GM23338 (cell line): ENCODE data around the gene S100A5. TPM values are rescaled to one million over a fixed set of nuclear protein-coding genes. Genes with fewer than 3 reads are reported as not detected.
"Not testable (repeated sequence)": the region's sequence is repeated elsewhere in the genome, so short reads cannot be mapped to it uniquely, and the experiment has no call there.

Experiments
- ATAC-seq: fragments of 200-7000 bp; cut with Tn5 transposase; 3 replicates; pipeline ENCODE4 v1.9.1; 2020
- DNase-seq: peaks from one replicate; pipeline ENCODE4 v3.0.0-alpha.2; 2015; ENCODE audit warnings: low spot score
- H2AFZ ChIP-seq: fragments of 200-600 bp; sonication (generic); 2 replicates; pipeline ENCODE4 v1.8.0; 2016; ENCODE audit warnings: antibody characterized with exemption, mild to moderate bottlenecking, moderate library complexity
- H3F3A ChIP-seq: fragments of 200-600 bp; sonication (generic); replicated peaks from 2 replicates; pipeline ENCODE4 v1.8.0; 2017; ENCODE audit warnings: antibody characterized with exemption, mixed run types, low read depth
- H3K27ac ChIP-seq: fragments of 200-600 bp; sonication (generic); 2 replicates; pipeline ENCODE4 v1.6.1; 2016; ENCODE audit warnings: low read depth
- H3K27me3 ChIP-seq: fragments of 200-600 bp; sonication (generic); 2 replicates; pipeline ENCODE4 v1.8.0; 2016; ENCODE audit warnings: mild to moderate bottlenecking, mixed run types, moderate library complexity; ENCODE audit not compliant: insufficient read depth
- H3K36me3 ChIP-seq: fragments of 200-600 bp; sonication (generic); 2 replicates; pipeline ENCODE4 v1.8.0; 2016; ENCODE audit warnings: mild to moderate bottlenecking; ENCODE audit not compliant: insufficient read depth
- H3K4me1 ChIP-seq: fragments of 200-600 bp; sonication (generic); 2 replicates; pipeline ENCODE4 v1.8.0; 2016; ENCODE audit warnings: mild to moderate bottlenecking, moderate library complexity; ENCODE audit not compliant: insufficient read depth
- H3K4me2 ChIP-seq: fragments of 200-600 bp; sonication (generic); 2 replicates; pipeline ENCODE4 v1.7.1; 2017; ENCODE audit warnings: mixed run types
- H3K4me3 ChIP-seq: fragments of 200-600 bp; sonication (generic); 2 replicates; pipeline ENCODE4 v1.6.1; 2016; ENCODE audit warnings: mixed run types
- H3K79me2 ChIP-seq: fragments of 200-600 bp; sonication (generic); replicated peaks from 2 replicates; pipeline ENCODE4 v1.8.0; 2017; ENCODE audit warnings: mild to moderate bottlenecking; ENCODE audit not compliant: insufficient read depth
- H3K9me2 ChIP-seq: fragments of 200-600 bp; sonication (generic); 2 replicates; pipeline ENCODE4 v1.8.0; 2017; ENCODE audit not compliant: insufficient read depth
- H4K20me1 ChIP-seq: fragments of 200-600 bp; sonication (generic); replicated peaks from 2 replicates; pipeline ENCODE4 v1.8.0; 2017; ENCODE audit warnings: mild to moderate bottlenecking; ENCODE audit not compliant: insufficient read depth
- H3K27ac Mint-ChIP-seq: 2 replicates; pipeline ENCODE4 v1.8.0; 2020; ENCODE audit warnings: inconsistent platforms, mild to moderate bottlenecking, moderate library complexity, mixed read lengths
- H3K27me3 Mint-ChIP-seq: 3 replicates; pipeline ENCODE4 v1.8.0; 2022; ENCODE audit warnings: low read depth, mild to moderate bottlenecking, moderate library complexity, mixed read lengths, inconsistent platforms; ENCODE audit not compliant: insufficient read depth, poor library complexity
- H3K36me3 Mint-ChIP-seq: 3 replicates; pipeline ENCODE4 v1.8.0; 2021; ENCODE audit warnings: low read depth, mild to moderate bottlenecking, inconsistent platforms, moderate library complexity, mixed read lengths
- H3K4me1 Mint-ChIP-seq: 3 replicates; pipeline ENCODE4 v1.8.0; 2020; ENCODE audit warnings: mild to moderate bottlenecking, inconsistent platforms, mixed read lengths
- H3K4me3 Mint-ChIP-seq: 3 replicates; pipeline ENCODE4 v1.8.0; 2021; ENCODE audit warnings: moderate library complexity, mild to moderate bottlenecking, inconsistent platforms, mixed read lengths
- H3K9me3 Mint-ChIP-seq: 3 replicates; pipeline ENCODE4 v1.8.0; 2020; ENCODE audit warnings: moderate library complexity, mild to moderate bottlenecking, inconsistent platforms, mixed read lengths
- CREB1 ChIP-seq: fragments of 250-450 bp; sonication (Bioruptor Pico); IDR thresholded peaks from 2 replicates; pipeline ENCODE4 v1.5.0; 2020; ENCODE audit warnings: low read depth, mild to moderate bottlenecking, moderate library complexity
- ETS1 ChIP-seq: IDR thresholded peaks from 2 replicates; pipeline ENCODE4 v1.6.1; 2016; ENCODE audit warnings: antibody characterized with exemption
- NANOG ChIP-seq: IDR thresholded peaks from 2 replicates; pipeline ENCODE4 v1.6.1; 2016; ENCODE audit warnings: antibody characterized with exemption, borderline replicate concordance
- POLR2AphosphoS5 ChIP-seq: IDR thresholded peaks from 2 replicates; pipeline ENCODE4 v1.6.1; 2016; ENCODE audit warnings: antibody characterized with exemption, low read depth
- STAT1 ChIP-seq: IDR thresholded peaks from one replicate; pipeline ENCODE4 v1.6.1; 2016; ENCODE audit warnings: antibody characterized with exemption; ENCODE audit not compliant: unreplicated experiment
- ZNF114 ChIP-seq: fragments of 250-450 bp; sonication (Bioruptor Pico); IDR thresholded peaks from 2 replicates; pipeline ENCODE4 v1.5.0; 2020; ENCODE audit warnings: mild to moderate bottlenecking, moderate library complexity
- ZNF462 ChIP-seq: fragments of 250-450 bp; sonication (Bioruptor Pico); IDR thresholded peaks from 2 replicates; pipeline ENCODE4 v1.5.0; 2020; ENCODE audit warnings: mild to moderate bottlenecking, moderate library complexity
- polyA plus RNA-seq: library from polyadenylated mRNA; unstranded; fragments of >200 nt; fragmentation: Nextera tagmentation; extraction: Ambion mirVana; gene quantifications from 2 replicates; pipeline ENCODE4 v1.2.1, GENCODE V29; 2016
- total RNA-seq: library from RNA; depleted of rRNA; stranded (reverse); fragments of >200 nt; shearing (Covaris generic); gene quantifications from 2 replicates; pipeline ENCODE4 v1.2.3, GENCODE V29; 2014
- TF ChIP-seq, protein P1 (sequence below), 2 experiments: fragments of 200-600 bp in 1 of 2; sonication (generic) in 1 of 2; conservative IDR thresholded peaks; 2 replicates each; pipeline versions ENCODE4 v1.5.1 to v1.6.1; 2016 to 2017; ENCODE audit warnings: antibody characterized with exemption in 2 of 2, low read depth in 2 of 2, mild to moderate bottlenecking in 2 of 2, moderate library complexity in 1 of 2
- TF ChIP-seq, protein P2 (sequence below): IDR thresholded peaks from one replicate; pipeline ENCODE4 v1.6.1; 2018; ENCODE audit warnings: antibody characterized with exemption; ENCODE audit not compliant: unreplicated experiment

Gene S100A5
- total and polyA plus RNA-seq, 2 experiments from 2014 or later, result 0.47 TPM; not detected in 1

DNA sequence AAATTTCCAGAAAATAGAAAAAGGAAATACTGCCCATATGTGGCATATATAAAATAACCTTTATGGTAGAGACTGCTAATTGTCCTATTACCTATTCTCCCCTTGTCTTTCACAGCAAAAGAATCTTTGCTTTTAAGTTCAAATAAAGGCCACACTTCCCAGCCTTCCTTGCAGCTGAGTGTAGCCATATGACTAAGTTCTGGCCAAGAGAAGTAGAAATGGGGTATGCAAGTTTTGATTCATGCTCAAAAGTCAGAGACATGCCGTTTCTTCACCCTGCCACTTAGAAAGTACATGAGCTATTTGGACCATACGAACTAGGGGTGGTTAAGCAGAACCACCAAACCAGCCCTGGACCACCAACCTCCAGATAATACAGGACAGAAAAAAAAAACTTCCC is 43.2 kb upstream of the S100A5 start:
- Histone ChIP-seq H4K20me1 (no peaks in the 10 kb centered on the region), H3K4me3 (no peak overlapping the region), H3K9me2 (no peaks in the 10 kb centered on the region), H3K4me1 (peaks cover 6% of the 10 kb centered on the region; the same call in 1 of the 2 replicates), H3K36me3 (no peaks in the 10 kb centered on the region), H3K4me2 (no peak overlapping the region), H3F3A (no peaks in the 10 kb centered on the region), H3K27ac (no peak overlapping the region), H3K27me3 (no peaks in the 10 kb centered on the region), H3K79me2 (no peaks in the 10 kb centered on the region), H2AFZ (no peak overlapping the region)
- DNase-seq, result no peak
- Mint-ChIP-seq H3K36me3 (no peaks in the 10 kb centered on the region), H3K9me3 (no peaks in the 10 kb centered on the region), H3K4me3 (no peak overlapping the region), H3K27me3 (peaks cover 9% of the 10 kb centered on the region), H3K27ac (no peak overlapping the region), H3K4me1 (peaks cover 9% of the 10 kb centered on the region; the same call in 2 of the 3 replicates)
- TF ChIP-seq STAT1 (no peak), POLR2AphosphoS5 (no peak), NANOG (no peak), ZNF114 (CRISPR knock-in tag) (no peak), ZNF462 (no peak), ETS1 (no peak), CREB1 (CRISPR knock-in tag) (no peak)
- TF ChIP-seq, protein P1, sequence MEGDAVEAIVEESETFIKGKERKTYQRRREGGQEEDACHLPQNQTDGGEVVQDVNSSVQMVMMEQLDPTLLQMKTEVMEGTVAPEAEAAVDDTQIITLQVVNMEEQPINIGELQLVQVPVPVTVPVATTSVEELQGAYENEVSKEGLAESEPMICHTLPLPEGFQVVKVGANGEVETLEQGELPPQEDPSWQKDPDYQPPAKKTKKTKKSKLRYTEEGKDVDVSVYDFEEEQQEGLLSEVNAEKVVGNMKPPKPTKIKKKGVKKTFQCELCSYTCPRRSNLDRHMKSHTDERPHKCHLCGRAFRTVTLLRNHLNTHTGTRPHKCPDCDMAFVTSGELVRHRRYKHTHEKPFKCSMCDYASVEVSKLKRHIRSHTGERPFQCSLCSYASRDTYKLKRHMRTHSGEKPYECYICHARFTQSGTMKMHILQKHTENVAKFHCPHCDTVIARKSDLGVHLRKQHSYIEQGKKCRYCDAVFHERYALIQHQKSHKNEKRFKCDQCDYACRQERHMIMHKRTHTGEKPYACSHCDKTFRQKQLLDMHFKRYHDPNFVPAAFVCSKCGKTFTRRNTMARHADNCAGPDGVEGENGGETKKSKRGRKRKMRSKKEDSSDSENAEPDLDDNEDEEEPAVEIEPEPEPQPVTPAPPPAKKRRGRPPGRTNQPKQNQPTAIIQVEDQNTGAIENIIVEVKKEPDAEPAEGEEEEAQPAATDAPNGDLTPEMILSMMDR (conservative IDR thresholded peaks at IDR 0.05; ENCODE audit: low read depth in 2 of 2), result no peak
- TF ChIP-seq, protein P2, sequence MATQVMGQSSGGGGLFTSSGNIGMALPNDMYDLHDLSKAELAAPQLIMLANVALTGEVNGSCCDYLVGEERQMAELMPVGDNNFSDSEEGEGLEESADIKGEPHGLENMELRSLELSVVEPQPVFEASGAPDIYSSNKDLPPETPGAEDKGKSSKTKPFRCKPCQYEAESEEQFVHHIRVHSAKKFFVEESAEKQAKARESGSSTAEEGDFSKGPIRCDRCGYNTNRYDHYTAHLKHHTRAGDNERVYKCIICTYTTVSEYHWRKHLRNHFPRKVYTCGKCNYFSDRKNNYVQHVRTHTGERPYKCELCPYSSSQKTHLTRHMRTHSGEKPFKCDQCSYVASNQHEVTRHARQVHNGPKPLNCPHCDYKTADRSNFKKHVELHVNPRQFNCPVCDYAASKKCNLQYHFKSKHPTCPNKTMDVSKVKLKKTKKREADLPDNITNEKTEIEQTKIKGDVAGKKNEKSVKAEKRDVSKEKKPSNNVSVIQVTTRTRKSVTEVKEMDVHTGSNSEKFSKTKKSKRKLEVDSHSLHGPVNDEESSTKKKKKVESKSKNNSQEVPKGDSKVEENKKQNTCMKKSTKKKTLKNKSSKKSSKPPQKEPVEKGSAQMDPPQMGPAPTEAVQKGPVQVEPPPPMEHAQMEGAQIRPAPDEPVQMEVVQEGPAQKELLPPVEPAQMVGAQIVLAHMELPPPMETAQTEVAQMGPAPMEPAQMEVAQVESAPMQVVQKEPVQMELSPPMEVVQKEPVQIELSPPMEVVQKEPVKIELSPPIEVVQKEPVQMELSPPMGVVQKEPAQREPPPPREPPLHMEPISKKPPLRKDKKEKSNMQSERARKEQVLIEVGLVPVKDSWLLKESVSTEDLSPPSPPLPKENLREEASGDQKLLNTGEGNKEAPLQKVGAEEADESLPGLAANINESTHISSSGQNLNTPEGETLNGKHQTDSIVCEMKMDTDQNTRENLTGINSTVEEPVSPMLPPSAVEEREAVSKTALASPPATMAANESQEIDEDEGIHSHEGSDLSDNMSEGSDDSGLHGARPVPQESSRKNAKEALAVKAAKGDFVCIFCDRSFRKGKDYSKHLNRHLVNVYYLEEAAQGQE, result no peak
- ATAC-seq, result no peak

DNA sequence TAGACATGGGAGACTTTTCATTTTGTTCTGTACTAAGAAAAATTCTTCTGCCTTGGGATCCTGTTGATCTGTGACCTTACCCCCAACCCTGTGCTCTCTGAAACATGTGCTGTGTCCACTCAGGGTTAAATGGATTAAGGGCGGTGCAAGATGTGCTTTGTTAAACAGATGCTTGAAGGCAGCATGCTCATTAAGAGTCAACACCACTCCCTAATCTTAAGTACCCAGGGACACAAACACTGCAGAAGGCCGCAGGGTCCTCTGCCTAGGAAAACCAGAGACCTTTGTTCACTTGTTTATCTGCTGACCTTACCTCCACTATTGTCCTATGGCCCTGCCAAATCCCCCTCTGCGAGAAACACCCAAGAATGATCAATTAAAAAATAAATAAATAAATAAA is 42.8 kb upstream of the S100A5 start:
- H3K36me3 Mint-ChIP-seq, H3K4me3 ChIP-seq, H3K27me3 Mint-ChIP-seq, H3K27ac ChIP-seq, H3K4me2 ChIP-seq, H4K20me1 ChIP-seq, H3K9me2 ChIP-seq, H3K79me2 ChIP-seq, H3K4me3 Mint-ChIP-seq, ATAC-seq, H3K36me3 ChIP-seq, H3F3A ChIP-seq, H3K27ac Mint-ChIP-seq, H2AFZ ChIP-seq, H3K4me1 ChIP-seq, H3K27me3 ChIP-seq, DNase-seq, H3K9me3 Mint-ChIP-seq: not testable (repeated sequence)
- H3K4me1 Mint-ChIP-seq, result peaks cover 14% of the 10 kb centered on the region; the same call in 2 of the 3 replicates
